ENCODE results near the gene XRCC2. TPM values are rescaled to one million over a fixed set of nuclear protein-coding genes. Genes with fewer than 3 reads are reported as not detected.

XRCC2 gene
- total RNA-seq, 4 donors from 2014 or later, result 0.07 to 0.41 (median 0.20) TPM; not detected in 1

DNA sequence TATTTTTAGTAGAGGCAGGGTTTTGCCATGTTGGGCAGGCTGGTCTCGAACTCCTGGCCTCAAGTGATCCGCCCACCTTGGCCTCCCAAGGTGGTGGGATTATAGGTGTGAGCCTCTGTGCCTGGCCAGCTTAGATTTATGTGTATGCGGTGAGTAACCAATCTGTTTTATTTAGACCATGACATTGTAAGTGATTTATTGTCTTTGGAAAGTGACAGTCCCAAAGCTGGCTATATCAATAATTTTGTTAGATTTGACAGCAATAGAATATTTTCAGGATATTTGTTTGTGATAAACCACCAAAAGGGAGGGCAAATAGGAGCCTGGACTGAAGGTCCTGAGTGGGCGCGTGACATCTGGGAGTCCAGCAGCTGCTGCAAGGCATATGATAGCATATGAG is 75.7 kb downstream of the XRCC2 start:
- in situ Hi-C loops (cut with MboI; ENCODE audit: low sequenced_read_pairs in 4 of 4) (no loop called here), intact Hi-C loops (cut with DNase I; ENCODE audit: low total_unique reads) (no loop called here)
- no peaks in the 10 kb centered on the region for H3K27me3 ChIP-seq
- H3K4me3 ChIP-seq, result no peak overlapping the region
- H3K27ac ChIP-seq, result no peak overlapping the region
- no peaks in the 10 kb centered on the region for H3K36me3 ChIP-seq
- H3K9me3 ChIP-seq, result no peaks in the 10 kb centered on the region
- TF ChIP-seq POLR2A (IDR thresholded peaks at IDR 0.05), result no peak
- TF ChIP-seq, protein P1, sequence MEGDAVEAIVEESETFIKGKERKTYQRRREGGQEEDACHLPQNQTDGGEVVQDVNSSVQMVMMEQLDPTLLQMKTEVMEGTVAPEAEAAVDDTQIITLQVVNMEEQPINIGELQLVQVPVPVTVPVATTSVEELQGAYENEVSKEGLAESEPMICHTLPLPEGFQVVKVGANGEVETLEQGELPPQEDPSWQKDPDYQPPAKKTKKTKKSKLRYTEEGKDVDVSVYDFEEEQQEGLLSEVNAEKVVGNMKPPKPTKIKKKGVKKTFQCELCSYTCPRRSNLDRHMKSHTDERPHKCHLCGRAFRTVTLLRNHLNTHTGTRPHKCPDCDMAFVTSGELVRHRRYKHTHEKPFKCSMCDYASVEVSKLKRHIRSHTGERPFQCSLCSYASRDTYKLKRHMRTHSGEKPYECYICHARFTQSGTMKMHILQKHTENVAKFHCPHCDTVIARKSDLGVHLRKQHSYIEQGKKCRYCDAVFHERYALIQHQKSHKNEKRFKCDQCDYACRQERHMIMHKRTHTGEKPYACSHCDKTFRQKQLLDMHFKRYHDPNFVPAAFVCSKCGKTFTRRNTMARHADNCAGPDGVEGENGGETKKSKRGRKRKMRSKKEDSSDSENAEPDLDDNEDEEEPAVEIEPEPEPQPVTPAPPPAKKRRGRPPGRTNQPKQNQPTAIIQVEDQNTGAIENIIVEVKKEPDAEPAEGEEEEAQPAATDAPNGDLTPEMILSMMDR (IDR thresholded peaks at IDR 0.05 in 4 of 5, conservative IDR thresholded peaks at IDR 0.05 in 1 of 5), result no peak
- DNase-seq (no peak), ATAC-seq (no peak)
- no peaks in the 10 kb centered on the region for H3K4me1 ChIP-seq

DNA sequence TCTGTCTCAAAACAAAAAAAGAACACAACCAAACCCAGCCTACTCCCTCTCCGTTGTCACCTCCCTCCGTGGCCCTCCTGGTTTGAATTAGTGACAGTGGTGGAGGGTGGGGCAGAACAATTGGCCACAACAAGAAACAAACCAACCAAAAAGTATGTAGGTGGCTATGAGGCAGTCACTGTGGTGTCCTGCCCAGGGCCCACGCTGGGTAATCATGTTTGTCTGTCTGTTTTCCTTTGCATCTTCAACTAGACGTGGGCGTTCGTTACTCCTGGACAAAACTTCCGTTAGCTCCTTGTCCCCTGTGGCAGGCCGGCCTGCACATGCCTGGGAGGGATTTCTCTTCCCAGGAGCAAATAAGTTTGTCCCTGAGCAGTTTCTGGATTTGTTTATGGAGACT is 78.4 kb downstream of the XRCC2 start:
- no peak for DNase-seq
- in situ Hi-C loops (cut with MboI; ENCODE audit: low sequenced_read_pairs in 4 of 4), result no loop called here
- H3K36me3 ChIP-seq, result no peaks in the 10 kb centered on the region

DNA sequence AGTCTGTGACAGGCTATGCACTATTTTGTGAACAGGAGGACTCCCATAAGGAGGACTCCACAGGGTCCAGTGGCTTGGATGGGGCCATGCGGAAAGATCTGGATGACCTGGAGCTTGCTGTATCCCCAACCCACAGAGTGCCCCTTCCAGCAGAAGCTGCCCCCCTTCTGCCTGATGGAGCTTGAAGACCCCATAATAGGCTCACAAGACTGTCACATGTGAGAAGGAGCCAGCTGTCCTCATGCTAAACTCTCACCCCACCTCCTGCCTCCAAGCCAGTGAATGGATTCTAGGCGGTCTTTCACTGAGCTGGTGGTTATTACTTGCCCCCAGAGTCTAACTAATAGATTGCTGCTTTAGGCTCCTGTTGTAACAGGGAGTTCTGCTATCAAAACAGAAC is 79.1 kb downstream of the XRCC2 start:
- Histone ChIP-seq H3K27me3 (no peaks in the 10 kb centered on the region), H3K9me3 (no peaks in the 10 kb centered on the region), H3K4me3 (no peak overlapping the region), H3K4me1 (no peaks in the 10 kb centered on the region), H3K36me3 (no peaks in the 10 kb centered on the region), H3K27ac (no peak overlapping the region)
- no peak for DNase-seq
- in situ Hi-C loops (cut with MboI; ENCODE audit: low sequenced_read_pairs in 4 of 4), result no loop called here
- intact Hi-C loops (cut with DNase I; ENCODE audit: low total_unique reads), result no loop called here
- TF ChIP-seq, protein P1 (IDR thresholded peaks at IDR 0.05 in 4 of 5, conservative IDR thresholded peaks at IDR 0.05 in 1 of 5), result no peak
- no peak for TF ChIP-seq POLR2A (IDR thresholded peaks at IDR 0.05)
- no peak for ATAC-seq

More for the DNA sequence above, 78.4 kb downstream of the XRCC2 start:
- Histone ChIP-seq H3K27ac (no peak overlapping the region), H3K4me3 (no peak overlapping the region), H3K4me1 (no peaks in the 10 kb centered on the region), H3K9me3 (no peaks in the 10 kb centered on the region), H3K27me3 (no peaks in the 10 kb centered on the region)
- TF ChIP-seq, protein P1 (IDR thresholded peaks at IDR 0.05 in 4 of 5, conservative IDR thresholded peaks at IDR 0.05 in 1 of 5), result no peak
- TF ChIP-seq POLR2A (IDR thresholded peaks at IDR 0.05), result no peak
- intact Hi-C loops (cut with DNase I; ENCODE audit: low total_unique reads), result no loop called here
- no peak for ATAC-seq

Other genes with a start within 250 kb of the XRCC2 start
- 10 to 100 TPM; 44.1 to 67.6 (median 63.9) TPM for gene KMT2C, start 240.1 kb downstream of the XRCC2 start, total RNA-seq
- 1 to 10 TPM; 2.4 to 8.2 (median 5.5) TPM for gene ACTR3B, start 83.6 kb upstream of the XRCC2 start, total RNA-seq